Hematopoietic multipotent progenitor cell treated with erythropoietin and hydrocortisone succinate and interleukin-3 and kit ligand, for 15 days (in vitro differentiated cells): Measurements from ENCODE around the gene SPEN.

Experiments
- DNase-seq: peaks from one replicate; pipeline ENCODE4 v3.0.0-alpha.2; 2015; ENCODE audit warnings: low spot score

The SPEN gene

GRCh38 chr1:15948595-15949452, 101.3 kb downstream of the SPEN start:
- no peak for DNase-seq

DNA sequence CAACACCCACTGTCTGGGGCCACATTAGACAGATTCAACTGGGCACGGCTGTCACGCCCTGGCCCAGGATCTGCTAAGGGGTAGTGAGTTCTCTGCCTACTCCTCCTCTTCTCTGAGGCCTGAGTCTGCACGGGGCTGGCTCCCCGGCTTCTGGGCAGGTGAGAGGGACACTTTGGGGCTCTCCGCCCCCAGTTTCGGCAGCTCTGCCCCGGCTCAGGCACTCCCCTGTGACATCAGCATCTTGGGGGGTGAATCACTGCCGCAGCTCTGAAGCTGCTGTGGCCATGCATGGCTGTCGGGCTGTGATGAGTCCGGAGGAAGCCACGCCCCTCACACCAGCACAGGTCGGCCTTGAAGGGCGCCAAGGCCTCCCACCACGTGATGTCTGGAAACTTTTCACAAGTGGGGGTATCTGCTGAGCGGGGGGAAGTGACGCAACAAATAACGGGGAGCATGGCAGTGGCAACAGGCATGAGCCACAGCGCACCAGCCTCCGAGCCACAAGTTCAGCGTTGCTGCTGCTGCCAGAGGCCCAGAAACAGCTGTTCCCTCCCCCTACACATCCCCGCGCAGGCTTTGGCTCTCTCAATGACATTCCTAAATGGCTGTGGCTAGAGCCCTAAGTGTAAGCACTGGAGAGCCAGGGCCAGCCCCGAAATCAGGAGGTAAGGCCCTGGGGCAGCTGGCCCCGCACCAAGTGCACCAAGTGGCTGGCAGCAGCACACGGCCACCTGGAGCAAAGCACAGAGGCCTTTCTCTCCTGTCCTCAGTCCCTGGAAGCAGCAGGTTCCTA, 102.1 kb downstream of the SPEN start:
- peak; percentile 58 for DNase-seq

DNA sequence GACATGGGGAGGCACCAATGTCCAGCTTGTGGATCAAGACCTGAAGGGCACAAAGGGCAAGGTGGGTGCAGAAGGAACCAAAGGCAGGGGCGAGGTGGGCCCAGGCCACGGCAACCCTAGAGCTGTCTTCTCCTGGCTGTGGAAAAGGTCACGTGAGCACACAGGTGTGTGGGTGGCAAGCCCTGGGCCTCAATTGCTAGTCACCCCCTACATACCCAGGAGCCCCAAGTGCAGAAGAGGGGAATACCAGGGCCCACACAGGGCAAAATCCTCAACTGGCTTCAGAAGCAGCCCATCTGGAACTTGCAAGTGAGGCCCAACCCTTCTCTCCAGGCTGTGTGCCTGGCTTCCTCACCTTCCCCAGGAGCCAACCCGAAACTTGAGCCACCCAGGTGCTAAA, 102.8 kb downstream of the SPEN start:
- DNase-seq = no peak

- peak; percentile 21 for DNase-seq
These were observed 103.3 kb downstream of the SPEN start for GRCh38 chr1:15950763-15951295.

GRCh38 chr1:15951341-15952153, 104.0 kb downstream of the SPEN start:
- DNase-seq = no peak

- DNase-seq = peak; percentile 69
These were observed 105.1 kb downstream of the SPEN start for GRCh38 chr1:15952317-15953258.

- no peak for DNase-seq
These were observed 105.8 kb downstream of the SPEN start for GRCh38 chr1:15953294-15953771.

GRCh38 chr1:15953791-15954241, 106.3 kb downstream of the SPEN start:
- no peak for DNase-seq

GRCh38 chr1:15954316-15954715, 106.8 kb downstream of the SPEN start:
- DNase-seq = no peak

DNA sequence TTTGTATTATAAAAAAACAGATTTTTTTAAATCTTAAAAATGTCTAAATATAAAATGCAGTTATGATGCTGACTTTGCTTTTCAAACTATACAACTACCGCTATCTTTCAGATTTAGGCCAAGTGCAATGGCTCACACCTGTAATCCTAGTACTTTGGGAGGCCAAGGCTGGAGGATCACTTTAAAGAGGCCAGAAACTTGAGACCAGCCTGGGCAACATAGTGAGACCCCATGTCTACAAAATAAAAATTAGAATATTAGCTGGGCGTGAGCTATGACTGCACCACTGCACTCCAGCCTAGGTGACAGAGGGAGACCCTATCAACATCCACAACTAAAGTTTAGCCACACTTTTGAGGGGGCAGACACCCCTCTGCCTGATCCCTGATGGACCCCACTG, 108.0 kb downstream of the SPEN start:
- no peak for DNase-seq

GRCh38 chr1:15956150-15956549, 108.6 kb downstream of the SPEN start:
- DNase-seq = no peak

- no peak for DNase-seq
These were observed 110.0 kb downstream of the SPEN start for GRCh38 chr1:15957221-15958095.

DNA sequence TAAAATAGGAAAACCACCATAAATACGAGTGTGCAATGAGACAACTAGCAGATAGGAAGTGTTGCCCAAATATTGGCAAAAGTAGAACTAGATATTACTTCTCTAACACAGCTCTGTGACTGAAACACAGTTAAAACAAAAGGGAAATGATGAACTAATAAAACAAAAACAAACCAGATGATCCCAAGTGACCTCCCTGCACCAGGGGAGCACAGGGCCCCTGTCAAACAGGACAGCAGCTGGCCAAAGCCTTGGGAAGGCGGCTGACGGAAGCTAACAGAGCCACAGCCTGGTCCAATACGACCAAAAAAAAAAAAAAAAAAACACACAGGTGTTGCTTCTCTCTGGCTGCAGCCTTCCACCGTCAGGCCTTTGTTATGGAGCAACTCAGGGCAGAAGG, 110.6 kb downstream of the SPEN start:
- no peak for DNase-seq

DNA sequence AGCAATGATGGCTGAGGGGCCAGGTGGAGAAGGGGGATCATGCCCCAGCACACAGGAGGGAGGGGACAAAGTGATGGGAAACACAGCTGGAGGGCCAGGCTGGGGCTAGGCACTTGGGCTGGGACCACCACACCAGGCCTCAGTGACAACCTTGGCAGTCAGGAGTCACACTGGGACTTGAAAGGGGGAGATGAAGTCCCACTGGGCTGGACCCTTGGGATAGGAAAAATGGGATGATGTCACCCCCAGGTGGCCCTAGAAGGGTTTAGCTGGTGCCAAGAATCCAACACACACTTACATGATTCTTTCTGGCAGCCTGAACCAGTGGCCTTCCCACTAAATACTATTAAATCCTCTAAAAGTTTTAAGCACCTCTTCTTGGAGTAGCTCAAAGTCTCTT, 111.3 kb downstream of the SPEN start:
- no peak for DNase-seq

- DNase-seq = no peak
These were observed 111.9 kb downstream of the SPEN start for GRCh38 chr1:15959424-15959823.

GRCh38 chr1:15959827-15960446, 112.4 kb downstream of the SPEN start:
- no peak for DNase-seq

DNA sequence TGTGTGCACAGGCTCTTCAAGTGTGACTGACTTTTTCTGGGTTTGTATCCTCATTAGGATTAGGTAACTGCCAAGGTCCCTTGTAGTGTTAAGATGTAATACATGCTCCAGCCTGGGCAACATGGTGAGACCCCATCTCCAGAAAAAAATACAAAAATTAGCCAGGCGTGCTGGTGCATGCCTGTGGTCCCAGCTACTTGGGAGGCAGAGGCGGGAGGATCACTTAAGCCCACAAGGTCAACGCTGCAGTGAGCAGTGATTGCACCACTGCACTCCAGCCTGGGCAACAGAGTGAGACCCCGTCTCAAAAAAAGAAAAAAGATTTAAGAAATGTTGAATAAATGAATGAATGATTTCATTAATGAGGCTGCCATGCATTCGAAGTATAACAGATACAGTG, 113.3 kb downstream of the SPEN start:
- no peak for DNase-seq

DNA sequence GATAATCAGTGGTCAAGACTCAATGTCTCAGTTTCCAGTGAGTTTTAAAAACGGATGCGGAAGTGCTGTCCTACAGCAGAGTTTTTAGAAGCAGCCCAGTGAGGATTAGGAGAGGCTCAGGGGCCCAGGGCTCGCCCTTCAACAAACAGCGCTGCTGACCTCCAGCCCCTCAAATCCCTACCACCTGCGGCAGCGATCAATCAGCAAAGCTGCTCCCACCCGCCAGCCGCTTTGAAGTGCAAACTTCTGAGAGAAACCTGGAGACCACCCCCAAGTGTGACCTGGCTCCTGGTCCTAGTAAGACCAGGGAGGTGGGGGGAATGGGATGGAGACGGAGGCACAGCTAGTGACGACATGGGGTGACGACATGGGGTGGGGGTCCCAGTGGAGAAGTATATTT, 114.0 kb downstream of the SPEN start:
- no peak for DNase-seq

GRCh38 chr1:15962176-15962575, 114.7 kb downstream of the SPEN start:
- DNase-seq = no peak
